ENCODE measurements around the gene PRSS57. TPM values are rescaled to one million over a fixed set of nuclear protein-coding genes. Genes with fewer than 3 reads are reported as not detected.

The PRSS57 gene
- total and polyA plus RNA-seq, 2 donors (not counting 1 experiment from before 2014, with no cell fraction given), result not detected

- Histone ChIP-seq H2AFZ (ENCODE audit: low read length) (no peak overlapping the region), H3K9ac (ENCODE audit: insufficient read depth, low read length) (no peak overlapping the region), H3K4me2 (ENCODE audit: extremely low read depth, insufficient read depth, low read length) (no peak overlapping the region), H3K36me3 (ENCODE audit: control insufficient read depth, insufficient read depth, low read length) (no peaks in the 10 kb centered on the region), H3K27ac (ENCODE audit: insufficient read depth, low read length) (no peak overlapping the region), H3K4me1 (ENCODE audit: control insufficient read depth, extremely low read depth, insufficient read depth, low read length) (no peaks in the 10 kb centered on the region), H4K20me1 (ENCODE audit: control insufficient read depth, extremely low read depth, insufficient read depth, low read length) (no peaks in the 10 kb centered on the region), H3K9me3 (ENCODE audit: control insufficient read depth, insufficient read depth, low read depth, low read length) (no peaks in the 10 kb centered on the region), H3K27me3 (ENCODE audit: control insufficient read depth, insufficient read depth, low read length) (no peaks in the 10 kb centered on the region), H3K4me3 (replicated peaks in 1 of 4; ENCODE audit: control extremely low read depth in 1 of 4, insufficient read depth in 1 of 4, low read depth in 3 of 4, low read length in 4 of 4) (no peak overlapping the region), H3K79me2 (ENCODE audit: control insufficient read depth, insufficient read depth, low read length) (no peaks in the 10 kb centered on the region)
- no peak for TF ChIP-seq EZH2 (IDR thresholded peaks at IDR 0.05; ENCODE audit: low read length, missing control alignments)
- TF ChIP-seq CTCF (conservative IDR thresholded peaks at IDR 0.05 in 1 of 2, IDR thresholded peaks at IDR 0.05 in 1 of 2; ENCODE audit: low read depth in 1 of 2, low read length in 2 of 2), result no peak
- no peak for DNase-seq (ENCODE audit: low read depth in 2 of 2)
Observed at GRCh38 chr19:719636-720344, 24.5 kb upstream of the PRSS57 start.

GRCh38 chr19:718991-719512 lies 23.8 kb upstream of the PRSS57 start:
- H3K4me3 ChIP-seq (replicated peaks in 1 of 4; ENCODE audit: control extremely low read depth in 1 of 4, insufficient read depth in 1 of 4, low read depth in 3 of 4, low read length in 4 of 4), result no peak overlapping the region
- no peaks in the 10 kb centered on the region for H4K20me1 ChIP-seq (ENCODE audit: control insufficient read depth, extremely low read depth, insufficient read depth, low read length)
- H3K27ac ChIP-seq (ENCODE audit: insufficient read depth, low read length), result no peak overlapping the region
- H3K4me2 ChIP-seq (ENCODE audit: extremely low read depth, insufficient read depth, low read length), result no peak overlapping the region
- no peaks in the 10 kb centered on the region for H3K27me3 ChIP-seq (ENCODE audit: control insufficient read depth, insufficient read depth, low read length)
- H3K79me2 ChIP-seq (ENCODE audit: control insufficient read depth, insufficient read depth, low read length), result no peaks in the 10 kb centered on the region
- no peaks in the 10 kb centered on the region for H3K4me1 ChIP-seq (ENCODE audit: control insufficient read depth, extremely low read depth, insufficient read depth, low read length)
- no peaks in the 10 kb centered on the region for H3K36me3 ChIP-seq (ENCODE audit: control insufficient read depth, insufficient read depth, low read length)
- H2AFZ ChIP-seq (ENCODE audit: low read length), result no peak overlapping the region
- H3K9me3 ChIP-seq (ENCODE audit: control insufficient read depth, insufficient read depth, low read depth, low read length), result no peaks in the 10 kb centered on the region
- no peak overlapping the region for H3K9ac ChIP-seq (ENCODE audit: insufficient read depth, low read length)
- TF ChIP-seq EZH2 (IDR thresholded peaks at IDR 0.05; ENCODE audit: low read length, missing control alignments), result no peak
- TF ChIP-seq CTCF (conservative IDR thresholded peaks at IDR 0.05 in 1 of 2, IDR thresholded peaks at IDR 0.05 in 1 of 2; ENCODE audit: low read depth in 1 of 2, low read length in 2 of 2), result no peak
- DNase-seq (ENCODE audit: low read depth in 2 of 2), result peak in 1 of 2 donors; percentile 79

GRCh38 chr19:718251-718951 lies 23.1 kb upstream of the PRSS57 start:
- Histone ChIP-seq H2AFZ (ENCODE audit: low read length) (no peak overlapping the region), H3K27me3 (ENCODE audit: control insufficient read depth, insufficient read depth, low read length) (no peaks in the 10 kb centered on the region), H3K36me3 (ENCODE audit: control insufficient read depth, insufficient read depth, low read length) (no peaks in the 10 kb centered on the region), H3K4me3 (replicated peaks in 1 of 4; ENCODE audit: control extremely low read depth in 1 of 4, insufficient read depth in 1 of 4, low read depth in 3 of 4, low read length in 4 of 4) (no peak overlapping the region), H3K4me2 (ENCODE audit: extremely low read depth, insufficient read depth, low read length) (no peak overlapping the region), H3K27ac (ENCODE audit: insufficient read depth, low read length) (no peak overlapping the region), H3K9me3 (ENCODE audit: control insufficient read depth, insufficient read depth, low read depth, low read length) (no peaks in the 10 kb centered on the region), H3K9ac (ENCODE audit: insufficient read depth, low read length) (no peak overlapping the region), H3K4me1 (ENCODE audit: control insufficient read depth, extremely low read depth, insufficient read depth, low read length) (no peaks in the 10 kb centered on the region), H3K79me2 (ENCODE audit: control insufficient read depth, insufficient read depth, low read length) (no peaks in the 10 kb centered on the region), H4K20me1 (ENCODE audit: control insufficient read depth, extremely low read depth, insufficient read depth, low read length) (no peaks in the 10 kb centered on the region)
- TF ChIP-seq CTCF (conservative IDR thresholded peaks at IDR 0.05 in 1 of 2, IDR thresholded peaks at IDR 0.05 in 1 of 2; ENCODE audit: low read depth in 1 of 2, low read length in 2 of 2) (no peak), EZH2 (IDR thresholded peaks at IDR 0.05; ENCODE audit: low read length, missing control alignments) (no peak)
- no peak for DNase-seq (ENCODE audit: low read depth in 2 of 2)
